Stimulated activated CD8-positive, alpha-beta memory T cell treated with anti-CD3 and anti-CD28 coated beads, Interleukin-4, amount 100 ng/mL, for 48 hours (primary cell): Measurements from ENCODE around the gene WRNIP1.

ENCODE experiments used
- DNase-seq: peaks from one replicate; pipeline ENCODE4 v3.0.0-alpha.2; 2020

WRNIP1 gene

GRCh38 chr6:2743280-2744208 is 21.6 kb upstream of the WRNIP1 start:
- DNase-seq, result no peak

GRCh38 chr6:2744209-2744771 is 20.9 kb upstream of the WRNIP1 start:
- no peak for DNase-seq

GRCh38 chr6:2744778-2745177 is 20.4 kb upstream of the WRNIP1 start:
- DNase-seq, result no peak

GRCh38 chr6:2745246-2745645 is 19.9 kb upstream of the WRNIP1 start:
- DNase-seq, result no peak

- DNase-seq, result no peak
Measured at GRCh38 chr6:2746557-2747061, 18.6 kb upstream of the WRNIP1 start.

GRCh38 chr6:2748183-2748582 is 17.0 kb upstream of the WRNIP1 start:
- DNase-seq, result no peak

GRCh38 chr6:2749969-2750600 is 15.1 kb upstream of the WRNIP1 start:
- DNase-seq, result peak; percentile 86

GRCh38 chr6:2750832-2751231 is 14.4 kb upstream of the WRNIP1 start, which contains the start of gene MYLK4:
MYLK4 (minus strand) TSS chr6:2750922; CDS start chr6:2749294, 1,628 bp downstream.
- no peak for DNase-seq

GRCh38 chr6:2751871-2752270 is 13.3 kb upstream of the WRNIP1 start:
- no peak for DNase-seq

- DNase-seq, result no peak
Measured at GRCh38 chr6:2752477-2753109, 12.6 kb upstream of the WRNIP1 start.

GRCh38 chr6:2753110-2753489 is 12.1 kb upstream of the WRNIP1 start:
- DNase-seq, result no peak

GRCh38 chr6:2753743-2754142 is 11.4 kb upstream of the WRNIP1 start:
- no peak for DNase-seq

GRCh38 chr6:2754393-2754792 is 10.8 kb upstream of the WRNIP1 start:
- DNase-seq, result no peak

GRCh38 chr6:2754911-2755310 is 10.3 kb upstream of the WRNIP1 start:
- no peak for DNase-seq

GRCh38 chr6:2755456-2755855 is 9.7 kb upstream of the WRNIP1 start:
- DNase-seq, result no peak

- DNase-seq, result no peak
Measured at GRCh38 chr6:2756241-2756640, 9.0 kb upstream of the WRNIP1 start.

GRCh38 chr6:2756687-2757224 is 8.4 kb upstream of the WRNIP1 start:
- DNase-seq, result no peak

GRCh38 chr6:2758980-2759379 is 6.2 kb upstream of the WRNIP1 start:
- DNase-seq, result no peak

- DNase-seq, result no peak
Measured at GRCh38 chr6:2760882-2761842, 4.0 kb upstream of the WRNIP1 start.

GRCh38 chr6:2762868-2763267 is 2.3 kb upstream of the WRNIP1 start:
- peak; percentile 44 for DNase-seq

GRCh38 chr6:2763345-2763841 is 1.8 kb upstream of the WRNIP1 start:
- no peak for DNase-seq
